ENCODE measurements around the gene LRRC56.

DNA sequence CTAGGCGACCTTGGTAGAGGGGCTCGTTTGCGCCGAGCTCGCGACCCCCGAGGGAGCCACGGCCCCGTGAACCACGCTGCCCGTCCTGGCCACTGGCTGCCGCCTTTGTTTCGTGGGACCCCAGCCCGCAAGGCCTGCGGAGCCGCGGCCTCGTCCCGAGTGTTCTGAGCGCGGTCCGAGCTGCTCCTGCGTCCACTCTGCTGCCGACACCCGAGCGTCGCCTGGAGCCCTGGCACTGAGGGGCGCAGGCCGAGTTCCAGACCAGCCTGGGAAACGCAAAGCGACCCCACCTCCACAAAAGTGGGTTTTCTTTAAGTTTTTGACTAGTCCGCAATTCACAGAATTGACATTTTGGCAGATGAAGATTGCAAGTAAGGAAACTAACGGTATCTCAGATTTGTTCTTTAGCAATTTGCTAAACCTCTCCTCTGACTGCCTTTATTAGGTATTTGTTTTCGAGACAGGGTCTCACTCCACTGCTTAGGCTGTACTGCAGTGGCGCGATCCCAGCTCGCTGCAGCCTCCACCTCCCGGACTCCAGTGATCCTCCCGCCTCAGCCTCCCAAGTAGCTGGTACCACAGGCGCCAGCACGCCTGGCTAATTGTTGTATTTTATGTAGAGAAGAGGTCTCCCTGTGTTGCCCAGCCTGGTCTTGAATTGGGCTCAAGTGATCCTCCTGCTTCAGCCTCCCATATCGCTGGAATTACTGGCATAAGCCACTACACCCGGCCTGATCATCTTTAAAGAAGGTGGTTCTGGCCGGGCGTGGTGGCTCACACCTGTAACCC is 29.4 kb upstream of the LRRC56 start:
- no peak for TF ChIP-seq POLR2AphosphoS5 (IDR thresholded peaks at IDR 0.05)
- TF ChIP-seq, protein P1, sequence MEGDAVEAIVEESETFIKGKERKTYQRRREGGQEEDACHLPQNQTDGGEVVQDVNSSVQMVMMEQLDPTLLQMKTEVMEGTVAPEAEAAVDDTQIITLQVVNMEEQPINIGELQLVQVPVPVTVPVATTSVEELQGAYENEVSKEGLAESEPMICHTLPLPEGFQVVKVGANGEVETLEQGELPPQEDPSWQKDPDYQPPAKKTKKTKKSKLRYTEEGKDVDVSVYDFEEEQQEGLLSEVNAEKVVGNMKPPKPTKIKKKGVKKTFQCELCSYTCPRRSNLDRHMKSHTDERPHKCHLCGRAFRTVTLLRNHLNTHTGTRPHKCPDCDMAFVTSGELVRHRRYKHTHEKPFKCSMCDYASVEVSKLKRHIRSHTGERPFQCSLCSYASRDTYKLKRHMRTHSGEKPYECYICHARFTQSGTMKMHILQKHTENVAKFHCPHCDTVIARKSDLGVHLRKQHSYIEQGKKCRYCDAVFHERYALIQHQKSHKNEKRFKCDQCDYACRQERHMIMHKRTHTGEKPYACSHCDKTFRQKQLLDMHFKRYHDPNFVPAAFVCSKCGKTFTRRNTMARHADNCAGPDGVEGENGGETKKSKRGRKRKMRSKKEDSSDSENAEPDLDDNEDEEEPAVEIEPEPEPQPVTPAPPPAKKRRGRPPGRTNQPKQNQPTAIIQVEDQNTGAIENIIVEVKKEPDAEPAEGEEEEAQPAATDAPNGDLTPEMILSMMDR (IDR thresholded peaks at IDR 0.05) = no peak

All from breast epithelium (tissue), 3 donors.